AG09309 (cell line): ENCODE measurements around the gene MX1.

Source experiments
- DNase-seq: peaks from one replicate; pipeline ENCODE4 v3.0.0-alpha.2; 2010; ENCODE audit warnings: low read depth
- H3K4me3 ChIP-seq: 2 replicates; pipeline ENCODE4 v1.5.1; 2011; ENCODE audit warnings: mild to moderate bottlenecking, low read depth, low read length, moderate library complexity; ENCODE audit not compliant: control insufficient read depth
- CTCF ChIP-seq: IDR thresholded peaks from 2 replicates; pipeline ENCODE4 v1.5.1; 2011; ENCODE audit warnings: mild to moderate bottlenecking, low read depth, low read length, inconsistent platforms; ENCODE audit not compliant: insufficient read depth, control insufficient read depth; ENCODE audit errors: missing control alignments

The MX1 gene

GRCh38 chr21:41425954-41426675 lies at the start of gene MX1:
MX1 (plus strand) TSS chr21:41426239; CDS start chr21:41432071, 5,832 bp downstream.
- DNase-seq: no peak
- peak within 1 kb of the TSS; percentile 59 for H3K4me3 ChIP-seq
- no peak for TF ChIP-seq CTCF

- no peak for TF ChIP-seq CTCF
- DNase-seq: no peak
- no peak overlapping the region for H3K4me3 ChIP-seq
Observed at GRCh38 chr21:41377715-41378114, 48.3 kb upstream of the MX1 start.

- no peak overlapping the region for H3K4me3 ChIP-seq
- no peak for DNase-seq
- TF ChIP-seq CTCF: peak; percentile 4
Observed at GRCh38 chr21:41378849-41379248, 47.2 kb upstream of the MX1 start.

- DNase-seq: no peak
- TF ChIP-seq CTCF: no peak
Observed at GRCh38 chr21:41379901-41380300, 46.1 kb upstream of the MX1 start.

GRCh38 chr21:41381731-41382130 lies 44.3 kb upstream of the MX1 start:
- no peak overlapping the region for H3K4me3 ChIP-seq
- no peak for TF ChIP-seq CTCF
- no peak for DNase-seq

More at GRCh38 chr21:41379901-41380300, 46.1 kb upstream of the MX1 start:
- H3K4me3 ChIP-seq: no peak overlapping the region

DNA sequence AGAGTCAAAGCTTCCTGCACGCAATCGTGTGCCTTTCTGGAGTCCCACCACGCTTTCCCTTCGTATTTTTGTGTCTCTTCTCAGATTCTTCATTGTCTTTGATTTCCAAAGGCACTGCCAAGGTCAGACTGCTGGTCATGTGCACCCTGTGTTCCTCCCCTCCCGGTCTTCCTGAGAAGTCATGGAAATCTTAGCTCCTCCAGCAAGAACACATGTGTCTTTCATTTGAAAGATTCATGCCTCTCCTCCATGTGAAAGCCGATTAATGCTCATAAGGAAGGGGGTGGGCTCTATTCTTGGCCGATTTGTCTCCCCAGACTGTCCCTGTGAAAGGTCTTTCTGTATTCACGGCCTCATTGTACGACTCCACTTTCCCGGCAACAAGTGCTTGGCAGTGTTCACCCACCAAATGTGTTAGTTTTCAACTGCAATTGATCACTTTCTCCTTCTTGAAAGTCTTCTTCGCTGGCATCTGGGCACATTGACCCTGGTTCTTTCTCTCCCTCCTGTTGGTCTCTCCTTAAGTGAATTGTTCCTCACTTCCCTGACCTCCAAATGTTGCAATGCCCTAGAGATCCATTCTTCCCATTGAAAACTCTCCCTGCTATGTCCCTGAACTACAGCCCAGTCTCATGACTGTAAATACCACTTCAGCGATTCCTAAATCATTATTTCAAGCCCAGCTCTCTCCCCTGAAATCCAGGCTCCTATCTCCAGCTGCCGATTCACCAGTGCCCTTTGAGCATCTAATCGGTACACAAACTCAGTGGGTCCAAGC lies 38.8 kb upstream of the MX1 start:
- no peak for DNase-seq

More for the DNA sequence above, 38.8 kb upstream of the MX1 start:
- H3K4me3 ChIP-seq: no peak overlapping the region
- TF ChIP-seq CTCF: no peak
